ENCODE measurements around the gene CACNA1F.

The CACNA1F gene

GRCh38 chrX:49212861-49213260, 20.3 kb downstream of the CACNA1F start:
- H3K4me3 ChIP-seq (ENCODE audit: low read length, poor library complexity, severe bottlenecking), result no peak overlapping the region
- H4K20me1 ChIP-seq (ENCODE audit: insufficient read depth, low read length, poor library complexity, severe bottlenecking), result no peaks in the 10 kb centered on the region
- no peaks in the 10 kb centered on the region for H3K36me3 ChIP-seq (ENCODE audit: insufficient read depth, low read length)
- H3K9me3 ChIP-seq (ENCODE audit: insufficient read depth, low read depth, low read length), result no peaks in the 10 kb centered on the region
- TF ChIP-seq EZH2phosphoT487 (IDR thresholded peaks at IDR 0.05; ENCODE audit: borderline replicate concordance) (no peak), CTCF (conservative IDR thresholded peaks at IDR 0.05; ENCODE audit: low read length) (no peak)
- H3K9ac ChIP-seq (ENCODE audit: low read depth, low read length, poor library complexity, severe bottlenecking), result no peak overlapping the region
- no peaks in the 10 kb centered on the region for H3K9me2 ChIP-seq (replicated peaks; ENCODE audit: low read depth, low read length)
- no peaks in the 10 kb centered on the region for H3K4me1 ChIP-seq (ENCODE audit: insufficient read depth, low read length, poor library complexity, severe bottlenecking)
- no peaks in the 10 kb centered on the region for H3F3A ChIP-seq (ENCODE audit: low read depth)
- H2AFZ ChIP-seq (ENCODE audit: low read length), result no peak overlapping the region
- no peak overlapping the region for H3K4me2 ChIP-seq (ENCODE audit: low read depth, low read length, poor library complexity, severe bottlenecking)
- no peaks in the 10 kb centered on the region for H3K27me3 ChIP-seq (ENCODE audit: insufficient read depth, low read length, poor library complexity, severe bottlenecking)
- no peaks in the 10 kb centered on the region for H3K79me2 ChIP-seq (ENCODE audit: insufficient read depth, low read length)

- Histone ChIP-seq H3K9me3 (ENCODE audit: insufficient read depth, low read depth, low read length) (no peaks in the 10 kb centered on the region), H3K9ac (ENCODE audit: low read depth, low read length, poor library complexity, severe bottlenecking) (no peak overlapping the region), H4K20me1 (ENCODE audit: insufficient read depth, low read length, poor library complexity, severe bottlenecking) (no peaks in the 10 kb centered on the region), H3K36me3 (ENCODE audit: insufficient read depth, low read length) (no peaks in the 10 kb centered on the region), H2AFZ (ENCODE audit: low read length) (no peak overlapping the region), H3K4me1 (ENCODE audit: insufficient read depth, low read length, poor library complexity, severe bottlenecking) (no peaks in the 10 kb centered on the region), H3K9me2 (replicated peaks; ENCODE audit: low read depth, low read length) (no peaks in the 10 kb centered on the region), H3K4me2 (ENCODE audit: low read depth, low read length, poor library complexity, severe bottlenecking) (no peak overlapping the region), H3K4me3 (ENCODE audit: low read length, poor library complexity, severe bottlenecking) (no peak overlapping the region), H3F3A (ENCODE audit: low read depth) (no peaks in the 10 kb centered on the region), H3K27me3 (ENCODE audit: insufficient read depth, low read length, poor library complexity, severe bottlenecking) (no peaks in the 10 kb centered on the region), H3K79me2 (ENCODE audit: insufficient read depth, low read length) (no peaks in the 10 kb centered on the region)
- TF ChIP-seq CTCF (conservative IDR thresholded peaks at IDR 0.05; ENCODE audit: low read length) (no peak), EZH2phosphoT487 (IDR thresholded peaks at IDR 0.05; ENCODE audit: borderline replicate concordance) (no peak)
Observed at GRCh38 chrX:49212209-49212608, 20.9 kb downstream of the CACNA1F start.

DNA sequence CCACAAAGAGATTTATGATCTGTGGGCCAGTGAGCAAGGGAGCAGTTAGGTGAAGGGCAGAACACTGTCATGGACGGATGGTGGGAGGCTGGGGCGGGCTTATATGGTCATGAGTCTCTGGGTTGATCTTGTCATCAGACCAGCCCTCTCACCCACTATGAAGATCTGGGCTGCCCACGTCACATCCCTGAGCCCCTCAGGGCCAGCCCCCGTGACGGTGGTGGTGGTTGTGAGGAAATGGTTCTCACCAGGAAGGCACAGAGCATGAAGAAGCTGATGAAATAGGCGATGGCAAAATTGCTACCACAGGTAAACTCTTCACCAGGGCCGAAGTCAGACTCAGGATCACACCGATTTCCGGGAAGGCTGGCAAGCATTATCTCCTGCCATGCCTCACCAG, 22.1 kb downstream of the CACNA1F start:
- H4K20me1 ChIP-seq (ENCODE audit: insufficient read depth, low read length, poor library complexity, severe bottlenecking), result no peaks in the 10 kb centered on the region
- no peak overlapping the region for H3K9ac ChIP-seq (ENCODE audit: low read depth, low read length, poor library complexity, severe bottlenecking)
- no peaks in the 10 kb centered on the region for H3K36me3 ChIP-seq (ENCODE audit: insufficient read depth, low read length)
- no peaks in the 10 kb centered on the region for H3K79me2 ChIP-seq (ENCODE audit: insufficient read depth, low read length)
- no peak overlapping the region for H3K4me2 ChIP-seq (ENCODE audit: low read depth, low read length, poor library complexity, severe bottlenecking)
- H3K9me3 ChIP-seq (ENCODE audit: insufficient read depth, low read depth, low read length), result no peaks in the 10 kb centered on the region
- no peak overlapping the region for H2AFZ ChIP-seq (ENCODE audit: low read length)
- TF ChIP-seq CTCF (conservative IDR thresholded peaks at IDR 0.05; ENCODE audit: low read length) (no peak), EZH2phosphoT487 (IDR thresholded peaks at IDR 0.05; ENCODE audit: borderline replicate concordance) (no peak)
- no peak overlapping the region for H3K4me3 ChIP-seq (ENCODE audit: low read length, poor library complexity, severe bottlenecking)
- H3K27me3 ChIP-seq (ENCODE audit: insufficient read depth, low read length, poor library complexity, severe bottlenecking), result no peaks in the 10 kb centered on the region
- H3F3A ChIP-seq (ENCODE audit: low read depth), result no peaks in the 10 kb centered on the region
- no peaks in the 10 kb centered on the region for H3K9me2 ChIP-seq (replicated peaks; ENCODE audit: low read depth, low read length)
- H3K4me1 ChIP-seq (ENCODE audit: insufficient read depth, low read length, poor library complexity, severe bottlenecking), result no peaks in the 10 kb centered on the region
